HT-29 (cell line): Measurements from ENCODE around the gene BPIFA3. TPM values are rescaled to one million over a fixed set of nuclear protein-coding genes. Genes with fewer than 3 reads are reported as not detected.
A peak's percentile ranks its signal among the peaks of the same experiment; 100 is the strongest.

ENCODE experiments used
- DNase-seq: peaks from one replicate; pipeline ENCODE4 v3.0.0-alpha.2; 2015; ENCODE audit warnings: low spot score
- total RNA-seq: library from RNA; depleted of rRNA; stranded (reverse); fragments of >200 nt; shearing (Covaris generic); gene quantifications from 2 replicates; pipeline ENCODE4 v1.2.3, GENCODE V29; 2014

The BPIFA3 gene
- total RNA-seq, 1 experiment from 2014 or later, result not detected

DNA sequence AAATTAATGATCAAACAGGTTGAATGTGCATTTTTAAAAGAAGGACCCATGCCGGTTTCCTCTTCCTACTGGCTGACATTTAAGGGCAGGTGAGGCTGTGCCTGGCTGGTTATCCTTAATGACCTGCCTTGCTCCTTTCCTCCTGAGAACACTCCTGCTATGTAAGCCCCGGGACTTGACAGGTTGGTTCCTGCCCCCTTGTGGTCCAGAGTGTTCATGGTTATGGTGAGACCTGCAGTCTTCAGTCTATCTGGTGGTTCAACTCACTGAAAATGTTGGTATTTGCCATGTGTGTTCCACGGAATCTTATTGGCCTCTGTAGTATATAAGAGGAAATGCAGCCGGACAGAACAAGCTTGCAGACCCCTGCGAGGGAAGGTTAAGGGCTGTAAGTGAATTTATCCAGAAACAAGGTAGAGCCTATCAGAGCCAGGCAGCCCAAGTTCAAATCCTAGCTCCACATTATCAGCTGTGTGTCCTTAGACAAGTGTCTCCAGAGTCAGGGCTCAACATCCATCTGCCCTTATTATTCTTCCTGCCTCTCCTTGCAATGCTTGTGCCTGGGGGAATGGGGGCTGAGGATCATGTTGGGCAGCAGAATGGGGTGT lies 5.2 kb upstream of the BPIFA3 start:
- DNase-seq, result peak; percentile 87

DNA sequence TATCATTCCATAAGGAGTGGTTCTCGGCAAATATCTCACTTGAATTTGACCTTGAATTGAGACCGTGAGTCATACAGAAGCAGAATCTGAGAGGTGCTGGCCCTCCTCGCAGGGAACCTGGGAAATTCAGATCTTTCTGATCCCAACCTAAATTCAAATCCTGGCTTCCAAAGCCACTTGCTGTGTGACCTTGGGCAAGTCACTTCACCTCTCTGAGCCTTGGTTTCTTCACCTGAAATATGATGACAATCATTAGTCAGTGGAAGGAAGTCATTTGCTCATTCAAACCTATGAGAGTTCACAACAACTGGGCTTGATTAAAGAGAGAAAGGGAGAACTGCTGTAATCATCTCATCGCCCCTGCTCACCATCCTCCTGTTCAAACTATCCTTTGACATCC lies 7.2 kb downstream of the BPIFA3 start:
- no peak for DNase-seq

DNA sequence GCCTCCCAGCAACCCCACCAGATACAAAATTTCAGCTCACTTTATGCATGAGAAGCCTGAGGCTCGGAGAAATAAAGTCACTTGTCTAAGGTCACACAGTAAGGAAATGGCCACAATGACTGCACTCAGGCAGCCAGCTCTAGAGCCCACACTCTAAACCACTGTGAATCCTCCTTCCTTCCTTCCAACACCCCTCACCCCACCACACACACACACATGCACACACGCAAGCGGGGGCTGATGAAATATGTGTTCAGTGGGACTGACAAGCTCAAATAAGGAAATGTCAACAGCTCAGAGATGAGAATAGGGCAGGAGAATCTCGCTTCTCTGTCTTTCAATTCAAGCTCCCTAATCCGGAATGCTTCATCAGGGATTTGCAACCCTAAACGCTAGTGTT lies 12.7 kb downstream of the BPIFA3 start:
- no peak for DNase-seq

GRCh38 chr20:33231237-33231636 lies 14.1 kb downstream of the BPIFA3 start:
- DNase-seq, result no peak

DNA sequence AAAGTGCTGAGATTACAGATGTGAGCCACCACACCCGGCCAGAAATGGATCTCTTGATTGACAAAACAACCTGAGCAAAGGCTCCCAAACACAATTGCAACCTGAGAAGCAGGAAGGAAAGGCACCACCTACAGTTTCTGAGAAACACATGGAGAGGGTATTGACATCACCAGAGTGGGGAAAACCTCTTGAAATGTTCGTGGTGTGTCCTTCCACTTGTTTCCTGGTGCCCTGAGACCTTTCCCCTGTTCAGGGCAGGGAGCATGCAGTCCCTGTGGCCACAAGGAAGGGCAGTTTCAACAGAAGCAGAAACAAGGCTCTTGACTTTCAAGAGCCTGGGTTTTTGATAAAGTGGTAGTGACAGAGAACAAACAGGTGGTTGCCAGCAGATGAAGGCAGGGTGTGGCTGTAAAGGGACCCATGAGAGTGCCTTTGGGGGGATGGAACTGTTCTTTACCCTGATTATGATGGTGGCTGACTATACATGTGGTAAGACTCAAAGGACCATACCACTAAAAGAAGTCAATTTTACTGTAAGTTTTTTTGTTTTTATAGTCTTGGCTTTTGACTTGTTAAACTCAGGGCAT lies 15.4 kb downstream of the BPIFA3 start:
- DNase-seq, result no peak

DNA sequence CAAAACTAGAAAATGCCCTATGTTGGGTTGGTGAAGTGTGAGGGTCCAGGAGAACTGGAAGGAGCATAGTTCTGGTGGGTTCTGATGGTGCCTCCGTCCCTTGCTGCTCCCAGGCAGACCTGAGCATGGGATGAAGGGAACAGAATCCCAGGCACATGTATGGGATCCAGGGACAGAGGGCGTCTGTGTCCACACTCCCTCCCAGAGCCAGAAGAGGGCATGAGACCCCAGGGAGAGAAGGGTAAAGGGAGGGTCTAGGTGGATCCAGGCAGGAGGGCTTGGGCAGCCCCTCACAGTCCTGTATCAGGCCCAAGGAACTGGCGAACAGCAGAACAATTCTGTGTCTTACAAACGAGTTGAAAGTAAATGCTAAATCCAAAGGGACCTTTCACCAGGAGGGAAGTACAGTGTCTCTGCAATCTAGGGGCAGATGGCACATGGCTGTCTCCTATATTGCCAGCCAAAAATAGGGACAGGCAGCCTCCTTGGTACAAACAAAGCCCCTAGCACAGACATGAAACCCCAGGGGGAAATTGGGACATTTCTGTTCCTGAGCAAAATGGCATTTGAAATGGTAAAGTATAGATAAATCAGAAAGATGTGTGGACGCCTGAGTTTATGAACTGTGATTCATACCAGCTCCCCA lies 16.1 kb downstream of the BPIFA3 start:
- DNase-seq, result no peak

GRCh38 chr20:33234050-33234449 lies 16.9 kb downstream of the BPIFA3 start:
- DNase-seq, result no peak

DNA sequence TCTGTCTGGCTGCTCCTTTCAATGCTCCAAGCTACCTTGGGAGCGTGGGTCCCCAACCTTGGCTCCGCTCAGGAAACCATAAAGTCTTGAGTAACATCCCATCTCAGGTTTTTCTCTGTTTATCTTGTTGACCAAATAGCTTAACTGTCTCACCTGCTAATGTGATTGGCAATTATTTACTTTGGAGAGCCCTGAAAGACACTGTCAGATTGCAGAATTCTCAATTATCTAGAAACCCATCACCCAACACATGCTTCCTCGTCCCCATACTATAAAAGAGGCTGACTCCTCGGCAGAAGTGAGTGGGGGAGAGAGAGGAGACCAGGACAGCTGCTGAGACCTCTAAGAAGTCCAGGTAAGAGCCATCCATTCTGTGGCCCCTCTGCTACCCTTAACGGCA lies 18.5 kb downstream of the BPIFA3 start, which contains the start of gene BPIFA1:
Gene BPIFA1, plus strand, starts transcription at position 301 of the 400 bp plus-strand sequence. CDS start 1,716 bp downstream, outside the sequence.
- DNase-seq, result no peak

- DNase-seq, result no peak
Measured at GRCh38 chr20:33236351-33236750, 19.2 kb downstream of the BPIFA3 start.

DNA sequence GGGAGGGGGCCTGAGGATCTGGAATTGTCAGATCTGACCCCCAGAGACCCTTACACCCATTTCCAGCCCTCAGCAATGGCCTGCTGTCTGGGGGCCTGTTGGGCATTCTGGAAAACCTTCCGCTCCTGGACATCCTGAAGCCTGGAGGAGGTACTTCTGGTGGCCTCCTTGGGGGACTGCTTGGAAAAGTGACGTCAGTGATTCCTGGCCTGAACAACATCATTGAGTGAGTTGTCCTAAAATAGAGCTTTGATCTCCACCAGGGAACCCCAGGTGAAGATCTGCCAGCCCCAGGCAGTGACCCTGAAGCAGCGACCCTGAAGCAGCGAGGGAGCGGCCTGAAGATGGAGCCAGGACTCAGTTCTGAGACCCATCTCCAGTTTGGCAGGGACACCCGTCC lies 20.8 kb downstream of the BPIFA3 start:
- DNase-seq, result no peak

DNA sequence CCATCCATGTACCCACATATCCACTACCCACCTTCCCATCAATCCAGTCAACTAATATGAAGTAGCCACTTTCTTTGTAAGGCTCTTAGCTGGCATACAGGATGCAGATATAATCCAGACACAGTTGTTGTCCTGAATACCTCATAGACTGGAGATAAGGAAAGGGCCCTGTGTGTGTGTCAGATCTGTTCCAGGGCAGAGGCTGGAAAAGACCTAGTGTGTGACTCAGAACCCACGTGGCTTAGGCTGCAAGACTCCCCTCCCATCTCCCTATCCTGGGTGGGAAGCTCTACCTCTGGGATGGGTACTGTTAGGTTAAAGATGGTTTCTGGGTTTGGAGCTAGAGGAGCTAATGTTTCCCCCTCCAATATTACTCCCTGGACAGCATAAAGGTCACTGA lies 22.3 kb downstream of the BPIFA3 start:
- DNase-seq, result no peak

GRCh38 chr20:33239979-33240736 lies 23.0 kb downstream of the BPIFA3 start:
- no peak for DNase-seq

GRCh38 chr20:33240923-33241322 lies 23.8 kb downstream of the BPIFA3 start:
- no peak for DNase-seq

DNA sequence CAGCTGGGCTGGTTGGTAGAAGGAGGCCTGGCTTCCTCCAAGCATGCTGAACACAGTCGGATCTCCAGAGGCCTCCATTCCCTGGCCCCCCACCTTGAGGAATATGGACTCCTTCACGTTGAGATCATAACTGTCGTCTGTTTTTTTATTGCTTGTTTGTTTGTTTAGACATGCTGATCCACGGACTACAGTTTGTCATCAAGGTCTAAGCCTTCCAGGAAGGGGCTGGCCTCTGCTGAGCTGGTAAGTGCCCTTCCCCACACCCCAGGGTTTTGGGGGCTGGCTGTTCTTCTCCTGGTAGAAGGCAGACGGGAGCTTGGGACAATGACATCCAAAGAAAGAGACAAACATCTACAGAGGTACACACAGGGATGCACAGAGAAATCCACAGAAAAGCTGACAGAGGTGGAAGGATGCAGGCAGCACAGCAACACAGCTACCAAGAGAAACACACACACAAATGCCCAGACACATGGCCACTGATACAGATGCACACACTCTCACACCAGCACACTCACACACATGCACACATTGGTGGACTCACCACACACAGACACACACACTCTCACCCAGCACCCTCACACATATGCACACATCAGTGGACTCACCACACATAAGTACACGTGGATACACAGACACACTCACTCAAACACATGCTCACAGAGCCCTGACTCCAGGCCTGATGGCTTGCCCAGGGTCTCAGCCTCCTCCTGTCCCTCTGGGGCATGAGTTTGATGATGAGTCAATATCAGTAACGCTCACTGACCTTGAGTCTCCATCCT lies 25.4 kb downstream of the BPIFA3 start:
- no peak for DNase-seq

GRCh38 chr20:33246077-33246476 lies 28.9 kb downstream of the BPIFA3 start:
- no peak for DNase-seq

DNA sequence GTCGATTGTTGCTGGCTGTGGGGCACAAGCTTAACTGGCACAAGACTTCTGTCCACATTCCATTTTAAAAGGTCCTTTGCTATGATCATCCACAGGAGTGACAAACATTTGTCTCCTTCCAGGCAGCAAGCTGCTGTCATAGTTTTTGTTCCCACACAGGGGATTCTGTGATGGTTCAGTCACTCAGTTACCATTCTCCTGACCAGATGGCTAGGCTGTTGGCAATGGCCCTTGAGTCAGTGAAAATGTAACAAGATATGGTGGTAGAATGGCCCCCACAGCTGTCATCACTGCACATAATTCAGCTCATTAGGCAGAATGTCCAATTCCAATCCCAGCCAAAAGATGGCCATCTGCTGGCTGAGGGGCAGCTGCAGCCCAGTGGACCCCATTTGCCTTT lies 32.3 kb downstream of the BPIFA3 start:
- DNase-seq, result no peak

DNA sequence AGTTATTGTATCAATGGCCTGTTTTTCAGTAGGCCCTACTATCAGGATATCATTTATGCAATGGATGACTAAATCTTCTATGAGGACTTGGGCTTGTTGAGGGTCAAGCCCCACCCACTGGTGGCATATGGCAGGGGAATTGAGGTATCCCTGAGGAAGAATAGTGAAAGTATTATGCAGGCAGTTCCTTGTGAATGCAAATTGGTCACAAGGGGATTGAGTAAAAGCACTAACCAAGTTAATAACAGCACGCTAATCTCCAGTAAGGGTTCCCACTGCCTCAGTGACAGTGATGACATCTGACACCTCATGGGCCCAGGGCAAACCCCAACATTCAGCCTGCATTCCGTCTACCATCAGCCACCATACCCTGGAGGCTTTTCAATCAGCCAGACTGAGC lies 33.5 kb downstream of the BPIFA3 start:
- no peak for DNase-seq

GRCh38 chr20:33251496-33251895 lies 34.3 kb downstream of the BPIFA3 start:
- DNase-seq, result no peak

DNA sequence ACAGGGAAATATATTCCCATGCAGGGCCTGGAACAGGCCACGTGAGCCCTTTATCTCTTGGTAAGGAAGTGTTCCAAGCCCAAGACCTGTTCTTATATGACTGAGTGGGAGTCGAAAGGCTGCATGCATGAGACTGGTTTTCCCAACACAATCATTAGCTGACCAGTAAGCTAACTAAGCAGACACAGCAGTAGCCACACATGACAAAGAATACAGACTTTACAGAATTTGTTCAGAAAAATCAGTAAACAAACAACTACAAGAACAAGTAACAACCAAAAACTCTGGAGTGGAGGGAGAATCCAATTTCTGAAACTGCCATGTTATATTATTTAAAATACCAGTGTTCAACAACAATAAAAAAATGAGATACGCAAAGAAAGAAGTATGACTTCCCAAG lies 35.3 kb downstream of the BPIFA3 start:
- no peak for DNase-seq

DNA sequence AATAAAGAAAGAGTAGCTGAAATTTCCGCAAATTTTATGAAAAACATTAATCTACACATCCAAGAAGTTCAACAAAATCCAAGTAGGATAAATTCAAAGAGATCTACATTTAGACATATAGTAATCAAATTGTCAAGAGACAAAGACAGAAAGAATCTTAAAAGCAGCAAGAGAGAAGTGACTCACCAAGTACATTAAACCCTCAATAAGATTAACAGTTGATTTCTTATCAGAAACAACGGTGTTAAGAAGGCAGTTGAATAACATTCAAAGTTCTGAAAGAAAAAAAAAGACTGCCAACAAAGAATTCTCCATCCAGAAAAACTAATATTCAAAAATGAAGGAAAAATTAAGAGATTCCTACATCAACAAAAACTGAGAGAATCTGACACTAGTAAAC lies 37.9 kb downstream of the BPIFA3 start:
- DNase-seq, result no peak

DNA sequence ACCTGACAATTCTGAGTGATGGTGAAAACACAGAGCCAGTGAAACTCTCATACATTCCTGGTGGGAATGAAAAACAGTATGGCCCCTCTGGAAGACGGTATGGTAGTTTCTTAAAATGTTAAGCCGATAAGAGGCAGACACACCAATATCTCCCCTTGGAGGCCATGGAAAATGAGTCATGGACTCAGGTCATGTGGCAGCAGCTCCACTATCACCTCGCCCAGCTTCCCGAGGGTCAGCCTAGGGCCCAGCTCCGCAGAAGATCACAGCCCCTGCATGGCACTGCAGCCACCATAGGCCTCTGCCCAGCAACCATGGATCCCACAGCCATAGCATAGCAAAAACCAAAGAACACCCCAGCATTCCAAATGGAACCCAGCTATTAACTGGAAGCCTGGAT lies 40.1 kb downstream of the BPIFA3 start:
- no peak for DNase-seq

DNA sequence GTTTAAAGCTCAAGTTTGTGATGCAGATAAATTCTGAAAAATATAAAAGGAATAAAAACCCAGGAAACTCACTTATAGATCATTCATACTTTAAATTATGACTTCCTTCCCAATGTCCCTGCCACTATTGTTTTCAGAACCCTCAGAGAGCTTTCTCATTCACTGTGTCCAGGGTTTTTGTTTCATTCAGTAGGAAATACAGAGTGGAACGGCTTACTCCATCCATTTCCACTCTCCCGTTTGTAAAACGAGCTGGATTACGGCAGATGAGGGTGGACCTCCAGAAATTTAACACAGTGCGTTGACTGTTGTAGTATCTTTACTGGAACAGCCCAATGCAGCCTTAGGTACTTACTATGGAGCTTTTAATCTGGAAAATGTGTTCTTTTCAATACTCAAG lies 42.2 kb downstream of the BPIFA3 start:
- no peak for DNase-seq
